Esophagus (tissue), 2 donors: ENCODE data around the gene FBXW11. TPM values are rescaled to one million over a fixed set of nuclear protein-coding genes. Genes with fewer than 3 reads are reported as not detected.

Experiments used
- H3K27ac ChIP-seq, 2 donors: one replicate each; pipeline ENCODE4 v1.5.1; 2013; ENCODE audit warnings: low read depth in 2 of 2, mild to moderate bottlenecking in 2 of 2, inconsistent platforms in 1 of 2, low read length in 1 of 2, moderate library complexity in 1 of 2
- H3K27me3 ChIP-seq, 2 donors: one replicate each; pipeline ENCODE4 v1.6.1; 2013; ENCODE audit warnings: low read length in 2 of 2, control low read depth in 1 of 2, mild to moderate bottlenecking in 1 of 2; ENCODE audit not compliant: insufficient read depth in 2 of 2, control insufficient read depth in 1 of 2
- H3K36me3 ChIP-seq, 2 donors: one replicate each; pipeline ENCODE4 v1.6.1; 2013; ENCODE audit warnings: low read length in 1 of 2; ENCODE audit not compliant: control insufficient read depth in 2 of 2, insufficient read depth in 2 of 2
- H3K4me1 ChIP-seq, 2 donors: one replicate each; pipeline ENCODE4 v1.6.1; 2013; ENCODE audit warnings: low read length in 1 of 2; ENCODE audit not compliant: control insufficient read depth in 2 of 2, insufficient read depth in 2 of 2
- H3K4me3 ChIP-seq, 2 donors: one replicate each; pipeline ENCODE4 v1.5.1; 2013; ENCODE audit warnings: low read length in 2 of 2, mild to moderate bottlenecking in 2 of 2, low read depth in 1 of 2, moderate library complexity in 1 of 2
- H3K9me3 ChIP-seq, 2 donors: one replicate each; pipeline ENCODE4 v1.6.1; 2013; ENCODE audit warnings: mild to moderate bottlenecking in 2 of 2, low read depth in 1 of 2, low read length in 1 of 2, moderate library complexity in 1 of 2; ENCODE audit not compliant: control insufficient read depth in 2 of 2, insufficient read depth in 1 of 2
- WGBS, 2 donors: extraction: QIAGEN DNeasy Blood & Tissue Kit; methylation state at CpG; one replicate each; pipeline ENCODE4 v1.1.7; 2013; 5-methylcytosine and 5-hydroxymethylcytosine counted together
- polyA plus RNA-seq, 2 donors: library from polyadenylated mRNA; stranded (reverse); fragments of 200-250 nt; gene quantifications; one replicate each; pipeline ENCODE4 v1.2.3, GENCODE V29; 2013
- donor health status: healthy with polysubstance abuse.
- donor health status: Bipolar disorder and iron deficiency.

The FBXW11 gene
- polyA plus RNA-seq, 2 donors: 8.9 to 17.4 TPM

GRCh38 chr5:171849585-171850323 is 156.7 kb downstream of the FBXW11 start:
- H3K27ac ChIP-seq: no peak overlapping the region
- H3K9me3 ChIP-seq: no peaks in the 10 kb centered on the region
- H3K4me1 ChIP-seq: no peaks in the 10 kb centered on the region
- no peaks in the 10 kb centered on the region for H3K27me3 ChIP-seq
- WGBS, 2 donors: 92 to 95% methylated on average over 14 of the region's 14 CpGs
- H3K4me3 ChIP-seq: no peak overlapping the region
- H3K36me3 ChIP-seq: no peaks in the 10 kb centered on the region

GRCh38 chr5:171848911-171849520 is 157.4 kb downstream of the FBXW11 start:
- H3K27ac ChIP-seq: no peak overlapping the region
- H3K4me3 ChIP-seq: no peak overlapping the region
- no peaks in the 10 kb centered on the region for H3K9me3 ChIP-seq
- 86 to 94% methylated on average over 6 of the region's 6 CpGs for WGBS, 2 donors
- H3K27me3 ChIP-seq: no peaks in the 10 kb centered on the region
- no peaks in the 10 kb centered on the region for H3K4me1 ChIP-seq
- no peaks in the 10 kb centered on the region for H3K36me3 ChIP-seq

GRCh38 chr5:171848486-171848885 is 158.0 kb downstream of the FBXW11 start:
- WGBS, 2 donors: 81 to 84% methylated on average over 5 of the region's 5 CpGs
- Histone ChIP-seq H3K4me3 (no peak overlapping the region), H3K27ac (no peak overlapping the region), H3K9me3 (no peaks in the 10 kb centered on the region), H3K36me3 (no peaks in the 10 kb centered on the region), H3K4me1 (no peaks in the 10 kb centered on the region), H3K27me3 (no peaks in the 10 kb centered on the region)

GRCh38 chr5:171848006-171848405 is 158.4 kb downstream of the FBXW11 start:
- Histone ChIP-seq H3K9me3 (no peaks in the 10 kb centered on the region), H3K4me3 (no peak overlapping the region), H3K27me3 (no peaks in the 10 kb centered on the region), H3K4me1 (no peaks in the 10 kb centered on the region), H3K27ac (no peak overlapping the region), H3K36me3 (no peaks in the 10 kb centered on the region)
- WGBS, 2 donors: 59 to 73% methylated on average over 15 of the region's 15 CpGs

- Histone ChIP-seq H3K4me1 (no peaks in the 10 kb centered on the region), H3K4me3 (no peak overlapping the region), H3K9me3 (no peaks in the 10 kb centered on the region), H3K27ac (no peak overlapping the region), H3K36me3 (no peaks in the 10 kb centered on the region), H3K27me3 (no peaks in the 10 kb centered on the region)
- 94 to 99% methylated on average over 3 of the region's 3 CpGs for WGBS, 2 donors
Measured at GRCh38 chr5:171847026-171847425, 159.4 kb downstream of the FBXW11 start.

GRCh38 chr5:171846323-171846722 is 160.1 kb downstream of the FBXW11 start:
- Histone ChIP-seq H3K27me3 (no peaks in the 10 kb centered on the region), H3K9me3 (no peaks in the 10 kb centered on the region), H3K4me3 (no peak overlapping the region), H3K27ac (no peak overlapping the region), H3K36me3 (no peaks in the 10 kb centered on the region), H3K4me1 (no peaks in the 10 kb centered on the region)
- WGBS, 2 donors: 88 to 89% methylated on average over 10 of the region's 10 CpGs

- H3K4me3 ChIP-seq: no peak overlapping the region
- H3K36me3 ChIP-seq: no peaks in the 10 kb centered on the region
- H3K9me3 ChIP-seq: no peaks in the 10 kb centered on the region
- H3K27ac ChIP-seq: no peak overlapping the region
- no peaks in the 10 kb centered on the region for H3K27me3 ChIP-seq
- no peaks in the 10 kb centered on the region for H3K4me1 ChIP-seq
- 86 to 88% methylated on average over 3 of the region's 3 CpGs for WGBS, 2 donors
Measured at GRCh38 chr5:171845857-171846256, 160.6 kb downstream of the FBXW11 start.

- whole genome bisulfite sequencing, 2 donors: 88 to 90% methylated on average over 11 of the region's 11 CpGs
- no peak overlapping the region for H3K4me3 ChIP-seq
- no peaks in the 10 kb centered on the region for H3K9me3 ChIP-seq
- H3K27me3 ChIP-seq: no peaks in the 10 kb centered on the region
- H3K36me3 ChIP-seq: no peaks in the 10 kb centered on the region
- H3K4me1 ChIP-seq: no peaks in the 10 kb centered on the region
- no peak overlapping the region for H3K27ac ChIP-seq
Measured at GRCh38 chr5:171845040-171845630, 161.3 kb downstream of the FBXW11 start.

- no peaks in the 10 kb centered on the region for H3K36me3 ChIP-seq
- no peak overlapping the region for H3K27ac ChIP-seq
- H3K4me3 ChIP-seq: no peak overlapping the region
- H3K27me3 ChIP-seq: no peaks in the 10 kb centered on the region
- no peaks in the 10 kb centered on the region for H3K4me1 ChIP-seq
- 72 to 78% methylated on average over 5 of the region's 5 CpGs for WGBS, 2 donors
- no peaks in the 10 kb centered on the region for H3K9me3 ChIP-seq
Measured at GRCh38 chr5:171842777-171843328, 163.6 kb downstream of the FBXW11 start.
